Panc1 (cell line): Measurements from ENCODE around the gene ITLN2. TPM values are rescaled to one million over a fixed set of nuclear protein-coding genes. Genes with fewer than 3 reads are reported as not detected.

Experiments used
- ATAC-seq: fragments of 200-7000 bp; cut with Tn5 transposase; 2 replicates; pipeline ENCODE4 v1.9.1; 2020; ENCODE audit warnings: mild to moderate bottlenecking, moderate library complexity
- BruUV-seq: library from RNA; stranded (reverse); fragments of 400-500 nt; replicated peaks from 2 replicates; lab custom pipeline; 2021; lab: Mats Ljungman, UMichigan
- CTCF ChIA-PET: fragments of 300-600 bp; sonication (Branson Sonifier 250); formaldehyde crosslinking; loops from one replicate; lab custom pipeline; 2022; ENCODE audit warnings: antibody characterized with exemption; lab: Charles Lee
- POLR2A ChIA-PET: fragments of 300-600 bp; sonication (Branson Sonifier 250); formaldehyde crosslinking; loops from one replicate; lab custom pipeline; 2022; ENCODE audit warnings: antibody characterized with exemption; lab: Charles Lee
- DNase-seq: peaks from one replicate; pipeline ENCODE4 v3.0.0-alpha.2; 2010; ENCODE audit warnings: low read depth, low spot score
- H3K27ac ChIP-seq: 2 replicates; pipeline ENCODE4 v1.5.1; 2011; ENCODE audit warnings: mild to moderate bottlenecking, low read length, inconsistent platforms
- H3K27me3 ChIP-seq: fragments of 200-500 bp; sonication (Bioruptor generic); 2 replicates; pipeline ENCODE4 v1.6.0; 2014; ENCODE audit warnings: low read length, inconsistent platforms; ENCODE audit not compliant: control insufficient read depth, insufficient read depth
- H3K36me3 ChIP-seq: fragments of 200-500 bp; sonication (Bioruptor generic); 2 replicates; pipeline ENCODE4 v1.5.1; 2014; ENCODE audit warnings: inconsistent platforms, mild to moderate bottlenecking, low read length, moderate library complexity; ENCODE audit not compliant: control insufficient read depth, insufficient read depth
- H3K4me1 ChIP-seq: 2 replicates; pipeline ENCODE4 v1.5.1; 2011; ENCODE audit warnings: inconsistent platforms, mild to moderate bottlenecking, low read length, moderate library complexity; ENCODE audit not compliant: control insufficient read depth, insufficient read depth
- H3K4me3 ChIP-seq, 2 experiments: 2 replicates each; pipeline ENCODE4 v1.5.1; 2011 to 2012; ENCODE audit warnings: low read depth in 2 of 2, low read length in 2 of 2, mild to moderate bottlenecking in 2 of 2, inconsistent platforms in 1 of 2, moderate library complexity in 1 of 2
- H3K9me3 ChIP-seq: fragments of 200-500 bp; sonication (Bioruptor generic); 2 replicates; pipeline ENCODE4 v1.5.1; 2014; ENCODE audit warnings: low read depth, mild to moderate bottlenecking, inconsistent platforms, low read length, moderate library complexity; ENCODE audit not compliant: control insufficient read depth, insufficient read depth
- POLR2AphosphoS5 ChIP-seq: IDR thresholded peaks from 2 replicates; pipeline ENCODE4 v1.6.1; 2012; ENCODE audit warnings: mild to moderate bottlenecking, low read depth, low read length, moderate library complexity
- SIN3A ChIP-seq: IDR thresholded peaks from 2 replicates; pipeline ENCODE4 v1.6.1; 2012; ENCODE audit warnings: low read depth, mild to moderate bottlenecking, low read length, moderate library complexity, borderline replicate concordance; ENCODE audit not compliant: insufficient read depth
- TCF7L2 ChIP-seq: IDR thresholded peaks from 2 replicates; pipeline ENCODE4 v1.6.1; 2011; ENCODE audit warnings: mild to moderate bottlenecking, low read depth, low read length, inconsistent platforms
- in situ Hi-C: cut with HindIII; loops from 2 replicates; pipeline ENCODE4 v1.10.0; 2016; ENCODE audit warnings: low sequenced_read_pairs, low pct_unique_long_range_greater_than_20kb
- intact Hi-C: fragments of 100-400 bp; cut with micrococcal nuclease; formaldehyde crosslinking; loops from one replicate; pipeline ENCODE4 v1.10.0; 2022; ENCODE audit not compliant: unreplicated experiment
- total RNA-seq: library from RNA; stranded (reverse); gene quantifications from one replicate; pipeline ENCODE4 v1.2.1, GENCODE V29; 2021; ENCODE audit not compliant: unreplicated experiment
- TF ChIP-seq, protein P1 (sequence below): fragments of 450-650 bp; IDR thresholded peaks from 2 replicates; pipeline ENCODE4 v1.5.1; 2017; ENCODE audit warnings: mild to moderate bottlenecking
- TF ChIP-seq, protein P2 (sequence below), 2 experiments: IDR thresholded peaks; 2 replicates each; pipeline ENCODE4 v1.6.1; 2011 to 2012; ENCODE audit warnings: low read depth in 2 of 2, control low read depth in 1 of 2, low read length in 1 of 2, mild to moderate bottlenecking in 1 of 2, moderate library complexity in 1 of 2; ENCODE audit not compliant: insufficient read depth in 1 of 2

The ITLN2 gene
- total RNA-seq, 1 experiment from 2014 or later, result not detected

DNA sequence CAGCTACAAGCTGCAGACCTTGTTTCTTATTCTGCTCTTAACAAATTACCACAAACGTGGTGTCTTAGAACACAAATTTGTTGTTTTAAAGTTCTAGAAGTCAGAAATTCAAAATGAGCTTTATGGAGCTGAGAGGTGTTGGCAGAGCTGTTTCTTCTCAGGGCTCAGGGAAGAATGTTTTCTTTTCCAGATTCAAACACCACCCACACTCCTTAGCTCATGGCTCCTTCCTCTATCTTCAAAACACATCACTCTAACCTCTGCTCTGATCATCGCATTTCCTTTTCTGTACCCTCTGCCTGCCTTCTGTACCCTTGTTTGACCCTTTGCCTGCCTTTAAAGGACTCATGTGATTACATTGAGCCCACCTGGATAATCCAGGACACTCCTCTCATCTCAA lies 42.7 kb downstream of the ITLN2 start:
- Histone ChIP-seq H3K27ac (no peak overlapping the region), H3K27me3 (peaks cover under 1% of the 10 kb centered on the region; the same call in 1 of the 2 replicates), H3K4me3 (no peak overlapping the region), H3K36me3 (no peaks in the 10 kb centered on the region), H3K9me3 (no peaks in the 10 kb centered on the region), H3K4me1 (no peaks in the 10 kb centered on the region)
- TF ChIP-seq TCF7L2 (no peak), SIN3A (no peak), POLR2AphosphoS5 (no peak)
- TF ChIP-seq, protein P1, sequence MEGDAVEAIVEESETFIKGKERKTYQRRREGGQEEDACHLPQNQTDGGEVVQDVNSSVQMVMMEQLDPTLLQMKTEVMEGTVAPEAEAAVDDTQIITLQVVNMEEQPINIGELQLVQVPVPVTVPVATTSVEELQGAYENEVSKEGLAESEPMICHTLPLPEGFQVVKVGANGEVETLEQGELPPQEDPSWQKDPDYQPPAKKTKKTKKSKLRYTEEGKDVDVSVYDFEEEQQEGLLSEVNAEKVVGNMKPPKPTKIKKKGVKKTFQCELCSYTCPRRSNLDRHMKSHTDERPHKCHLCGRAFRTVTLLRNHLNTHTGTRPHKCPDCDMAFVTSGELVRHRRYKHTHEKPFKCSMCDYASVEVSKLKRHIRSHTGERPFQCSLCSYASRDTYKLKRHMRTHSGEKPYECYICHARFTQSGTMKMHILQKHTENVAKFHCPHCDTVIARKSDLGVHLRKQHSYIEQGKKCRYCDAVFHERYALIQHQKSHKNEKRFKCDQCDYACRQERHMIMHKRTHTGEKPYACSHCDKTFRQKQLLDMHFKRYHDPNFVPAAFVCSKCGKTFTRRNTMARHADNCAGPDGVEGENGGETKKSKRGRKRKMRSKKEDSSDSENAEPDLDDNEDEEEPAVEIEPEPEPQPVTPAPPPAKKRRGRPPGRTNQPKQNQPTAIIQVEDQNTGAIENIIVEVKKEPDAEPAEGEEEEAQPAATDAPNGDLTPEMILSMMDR, result no peak
- TF ChIP-seq, protein P2, sequence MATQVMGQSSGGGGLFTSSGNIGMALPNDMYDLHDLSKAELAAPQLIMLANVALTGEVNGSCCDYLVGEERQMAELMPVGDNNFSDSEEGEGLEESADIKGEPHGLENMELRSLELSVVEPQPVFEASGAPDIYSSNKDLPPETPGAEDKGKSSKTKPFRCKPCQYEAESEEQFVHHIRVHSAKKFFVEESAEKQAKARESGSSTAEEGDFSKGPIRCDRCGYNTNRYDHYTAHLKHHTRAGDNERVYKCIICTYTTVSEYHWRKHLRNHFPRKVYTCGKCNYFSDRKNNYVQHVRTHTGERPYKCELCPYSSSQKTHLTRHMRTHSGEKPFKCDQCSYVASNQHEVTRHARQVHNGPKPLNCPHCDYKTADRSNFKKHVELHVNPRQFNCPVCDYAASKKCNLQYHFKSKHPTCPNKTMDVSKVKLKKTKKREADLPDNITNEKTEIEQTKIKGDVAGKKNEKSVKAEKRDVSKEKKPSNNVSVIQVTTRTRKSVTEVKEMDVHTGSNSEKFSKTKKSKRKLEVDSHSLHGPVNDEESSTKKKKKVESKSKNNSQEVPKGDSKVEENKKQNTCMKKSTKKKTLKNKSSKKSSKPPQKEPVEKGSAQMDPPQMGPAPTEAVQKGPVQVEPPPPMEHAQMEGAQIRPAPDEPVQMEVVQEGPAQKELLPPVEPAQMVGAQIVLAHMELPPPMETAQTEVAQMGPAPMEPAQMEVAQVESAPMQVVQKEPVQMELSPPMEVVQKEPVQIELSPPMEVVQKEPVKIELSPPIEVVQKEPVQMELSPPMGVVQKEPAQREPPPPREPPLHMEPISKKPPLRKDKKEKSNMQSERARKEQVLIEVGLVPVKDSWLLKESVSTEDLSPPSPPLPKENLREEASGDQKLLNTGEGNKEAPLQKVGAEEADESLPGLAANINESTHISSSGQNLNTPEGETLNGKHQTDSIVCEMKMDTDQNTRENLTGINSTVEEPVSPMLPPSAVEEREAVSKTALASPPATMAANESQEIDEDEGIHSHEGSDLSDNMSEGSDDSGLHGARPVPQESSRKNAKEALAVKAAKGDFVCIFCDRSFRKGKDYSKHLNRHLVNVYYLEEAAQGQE (IDR thresholded peaks at IDR 0.05; ENCODE audit: insufficient read depth in 1 of 2, low read depth in 2 of 2, low read length in 1 of 2), result no peak
- no peak for ATAC-seq
- no TSS peak for BruUV-seq
- DNase-seq, result no peak
- CTCF ChIA-PET, result no interaction called here
- POLR2A ChIA-PET, result no interaction called here
- in situ Hi-C loops, result no loop called here
- intact Hi-C loops, result no loop called here

DNA sequence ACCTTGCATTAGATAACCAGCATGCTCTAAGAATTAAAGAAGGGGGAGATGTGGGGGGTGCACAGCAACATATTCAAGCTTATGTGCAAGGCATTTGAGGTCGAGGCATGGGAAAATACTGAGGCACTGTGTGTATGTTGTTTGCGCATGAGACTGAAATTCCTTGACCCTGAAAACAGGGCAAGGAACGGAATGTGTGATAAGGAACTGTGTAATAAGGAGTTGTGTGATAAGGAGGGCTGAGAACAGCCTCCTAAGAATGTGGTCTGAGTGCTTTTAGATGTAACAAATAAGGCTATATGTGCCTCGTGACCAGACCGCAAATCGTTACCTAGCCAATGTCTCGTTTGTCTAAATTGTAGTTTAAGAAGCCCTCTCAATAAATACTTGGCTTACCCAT lies 43.2 kb downstream of the ITLN2 start:
- Histone ChIP-seq H3K9me3 (no peaks in the 10 kb centered on the region), H3K36me3 (no peaks in the 10 kb centered on the region), H3K27ac (no peak overlapping the region), H3K4me3 (no peak overlapping the region), H3K4me1 (no peaks in the 10 kb centered on the region), H3K27me3 (no peaks in the 10 kb centered on the region; the same call in 1 of the 2 replicates)
- no peak for DNase-seq
- intact Hi-C loops, result no loop called here
- BruUV-seq, result no TSS peak
- no peak for TF ChIP-seq SIN3A
- TF ChIP-seq, protein P2 (IDR thresholded peaks at IDR 0.05; ENCODE audit: insufficient read depth in 1 of 2, low read depth in 2 of 2, low read length in 1 of 2), result no peak
- TF ChIP-seq TCF7L2, result no peak
- TF ChIP-seq, protein P1, result no peak
- no peak for TF ChIP-seq POLR2AphosphoS5
- CTCF ChIA-PET, result no interaction called here
- POLR2A ChIA-PET, result no interaction called here
- in situ Hi-C loops, result no loop called here
- no peak for ATAC-seq
